Inflammatory macrophage (primary cell): Measurements from ENCODE around the gene UCK2.

ENCODE experiments used
- DNase-seq, 2 donors: peaks; one replicate each; pipeline ENCODE4 v3.0.0-alpha.2; 2020 to 2022

UCK2 gene

GRCh38 chr1:165942062-165942461 is 114.6 kb downstream of the UCK2 start:
- DNase-seq = no peak

GRCh38 chr1:165942927-165943597 is 115.6 kb downstream of the UCK2 start:
- DNase-seq = no peak

GRCh38 chr1:165945911-165946310 is 118.5 kb downstream of the UCK2 start:
- DNase-seq = no peak

GRCh38 chr1:165947797-165948455 is 120.5 kb downstream of the UCK2 start:
- DNase-seq = no peak

GRCh38 chr1:165949335-165950130 is 122.1 kb downstream of the UCK2 start:
- DNase-seq = no peak

- DNase-seq = no peak
These were observed 127.5 kb downstream of the UCK2 start for GRCh38 chr1:165954940-165955339.

- no peak for DNase-seq
These were observed 130.9 kb downstream of the UCK2 start for GRCh38 chr1:165958306-165958705.

GRCh38 chr1:165960136-165960535 is 132.7 kb downstream of the UCK2 start:
- no peak for DNase-seq

GRCh38 chr1:165960881-165961280 is 133.5 kb downstream of the UCK2 start:
- no peak for DNase-seq
